ENCODE measurements around the gene SVOPL. TPM values are rescaled to one million over a fixed set of nuclear protein-coding genes. Genes with fewer than 3 reads are reported as not detected.

SVOPL gene
- total RNA-seq, 2 experiments from 2014 or later: not detected

DNA sequence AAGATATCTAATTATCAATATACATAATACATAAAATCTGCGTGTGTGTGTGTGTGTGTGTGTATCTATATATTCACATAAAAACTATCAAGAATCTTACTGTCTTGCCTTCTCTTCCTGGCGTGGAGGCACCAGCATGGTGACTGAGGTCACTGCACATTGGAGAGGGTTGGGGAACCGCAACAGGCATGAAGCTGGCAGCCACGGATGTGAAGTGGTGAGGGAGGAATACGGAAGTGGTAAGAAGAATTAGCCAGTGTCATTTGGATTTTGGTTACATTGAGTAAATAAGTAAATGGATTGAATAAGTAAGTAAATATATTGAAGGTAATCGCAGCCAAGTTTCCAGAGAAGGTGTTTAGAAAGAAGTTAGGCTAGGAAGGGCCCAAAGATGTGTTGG, 156.0 kb downstream of the SVOPL start:
- Mint-ChIP-seq H3K27ac (no peak overlapping the region), H3K27me3 (no peaks in the 10 kb centered on the region), H3K9me3 (peaks cover 8% of the 10 kb centered on the region), H3K4me1 (ENCODE audit: low read depth) (peaks cover 8% of the 10 kb centered on the region), H3K36me3 (peaks cover 74% of the 10 kb centered on the region), H3K4me3 (no peak overlapping the region)
- POLR2A ChIA-PET: no interaction called here
- CTCF ChIA-PET: no interaction called here
- intact Hi-C loops (cut with micrococcal nuclease): no loop called here
- no peak for DNase-seq

Other genes starting within 250 kb of the SVOPL start
- 10 to 100 TPM; 13.6 to 15.9 TPM for gene TRIM24, start 241.1 kb downstream of the SVOPL start, total RNA-seq
- gene TMEM213, start 96.6 kb upstream of the SVOPL start, total RNA-seq: under 1 TPM; 0.19 to 0.39 TPM
- gene ATP6V0A4, start 96.8 kb upstream of the SVOPL start, total RNA-seq: 1 to 10 TPM; 1.7 TPM

Measured in activated CD4-positive, alpha-beta memory T cell treated with anti-CD3 and anti-CD28 coated beads for 36 hours (primary cell).